Measurements from ENCODE around the gene TNPO1.

DNA sequence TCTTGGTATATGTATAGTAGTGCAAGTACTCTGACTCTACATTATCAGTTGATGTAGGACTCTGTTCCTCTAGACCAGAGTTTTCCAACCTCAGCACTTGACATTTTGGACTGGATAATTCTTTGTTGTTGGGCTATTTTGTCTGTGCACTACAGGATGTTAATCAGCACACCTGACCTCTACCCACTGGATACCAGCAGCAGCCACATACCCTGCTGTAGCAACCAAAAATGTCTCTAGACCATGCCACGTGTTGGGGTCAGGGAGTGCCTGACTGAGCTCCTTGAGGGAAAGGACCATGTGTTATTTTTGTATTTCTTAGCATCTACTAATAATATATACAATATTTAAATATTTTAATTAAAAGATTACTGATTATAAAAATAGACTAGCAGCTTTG lies 42.7 kb downstream of the TNPO1 start:
- TF ChIP-seq, protein P1, sequence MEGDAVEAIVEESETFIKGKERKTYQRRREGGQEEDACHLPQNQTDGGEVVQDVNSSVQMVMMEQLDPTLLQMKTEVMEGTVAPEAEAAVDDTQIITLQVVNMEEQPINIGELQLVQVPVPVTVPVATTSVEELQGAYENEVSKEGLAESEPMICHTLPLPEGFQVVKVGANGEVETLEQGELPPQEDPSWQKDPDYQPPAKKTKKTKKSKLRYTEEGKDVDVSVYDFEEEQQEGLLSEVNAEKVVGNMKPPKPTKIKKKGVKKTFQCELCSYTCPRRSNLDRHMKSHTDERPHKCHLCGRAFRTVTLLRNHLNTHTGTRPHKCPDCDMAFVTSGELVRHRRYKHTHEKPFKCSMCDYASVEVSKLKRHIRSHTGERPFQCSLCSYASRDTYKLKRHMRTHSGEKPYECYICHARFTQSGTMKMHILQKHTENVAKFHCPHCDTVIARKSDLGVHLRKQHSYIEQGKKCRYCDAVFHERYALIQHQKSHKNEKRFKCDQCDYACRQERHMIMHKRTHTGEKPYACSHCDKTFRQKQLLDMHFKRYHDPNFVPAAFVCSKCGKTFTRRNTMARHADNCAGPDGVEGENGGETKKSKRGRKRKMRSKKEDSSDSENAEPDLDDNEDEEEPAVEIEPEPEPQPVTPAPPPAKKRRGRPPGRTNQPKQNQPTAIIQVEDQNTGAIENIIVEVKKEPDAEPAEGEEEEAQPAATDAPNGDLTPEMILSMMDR (IDR thresholded peaks at IDR 0.05): no peak
- TF ChIP-seq POLR2A (IDR thresholded peaks at IDR 0.05): no peak
